HCT116 (cell line): ENCODE measurements around the gene KIAA1614. TPM values are rescaled to one million over a fixed set of nuclear protein-coding genes. Genes with fewer than 3 reads are reported as not detected.
A peak's percentile ranks its signal among the peaks of the same experiment; 100 is the strongest.

Experiments
- ATAC-seq: fragments of 200-7000 bp; cut with Tn5 transposase; 2 replicates; pipeline ENCODE4 v1.9.1; 2020; ENCODE audit warnings: mild to moderate bottlenecking, moderate library complexity
- BruUV-seq: library from RNA; stranded (reverse); fragments of 400-500 nt; replicated peaks from 2 replicates; lab custom pipeline; 2021; lab: Mats Ljungman, UMichigan
- CTCF ChIA-PET: fragments of 300-600 bp; sonication (Branson Sonifier 250); formaldehyde crosslinking; loops from one replicate; lab custom pipeline; 2021; ENCODE audit warnings: antibody characterized with exemption; lab: Charles Lee
- POLR2A ChIA-PET: fragments of 300-600, 350-600 bp; sonication (Branson Sonifier 250); formaldehyde crosslinking; loops from one replicate; lab custom pipeline; 2021; ENCODE audit warnings: antibody characterized with exemption; lab: Charles Lee
- RAD21 ChIA-PET, 2 experiments: fragments of 300-600 bp; sonication (Branson Sonifier 250); formaldehyde crosslinking; loops; one replicate each; lab custom pipeline; 2023; ENCODE audit warnings: low total read pairs in 2 of 2; ENCODE audit not compliant: uncharacterized antibody in 2 of 2, unreplicated experiment in 2 of 2, low non-redundant PET in 1 of 2; lab: Charles Lee
- DNase-seq: peaks from one replicate; pipeline ENCODE4 v3.0.0-alpha.2; 2010; ENCODE audit warnings: low read depth, low spot score
- H2AFZ ChIP-seq: fragments of 200-600 bp; shearing (Covaris generic), sonication (generic); 2 replicates; pipeline ENCODE4 v1.6.1; 2017; ENCODE audit warnings: low read depth, mixed run types, mixed read lengths, antibody characterized with exemption, low read length; ENCODE audit not compliant: poor library complexity, severe bottlenecking
- H3K27ac ChIP-seq: 2 replicates; pipeline ENCODE4 v1.5.1; 2012; ENCODE audit warnings: low read depth, low read length
- H3K27me3 ChIP-seq: fragments of 200-600 bp; sonication (generic); 2 replicates; pipeline ENCODE4 v1.6.1; 2016; ENCODE audit warnings: mixed run types, low read length, mixed read lengths; ENCODE audit not compliant: insufficient read depth
- H3K36me3 ChIP-seq, 2 experiments: fragments of 200-500 bp in 1 of 2; fragments of 200-600 bp in 1 of 2; sonication (Bioruptor generic) in 1 of 2; sonication (generic) in 1 of 2; 2 replicates each; pipeline versions ENCODE4 v1.5.1 to v1.6.1; 2014 to 2016; ENCODE audit warnings: low read length in 2 of 2, inconsistent platforms in 1 of 2, mixed read lengths in 1 of 2, mixed run types in 1 of 2; ENCODE audit not compliant: insufficient read depth in 2 of 2, control insufficient read depth in 1 of 2
- H3K4me1 ChIP-seq, 2 experiments: fragments of 200-600 bp in 1 of 2; sonication (generic) in 1 of 2; 2 replicates each; pipeline versions ENCODE4 v1.5.1 to v1.6.1; 2012 to 2017; ENCODE audit warnings: low read length in 2 of 2, inconsistent platforms in 1 of 2, mild to moderate bottlenecking in 1 of 2, mixed read lengths in 1 of 2, mixed run types in 1 of 2, moderate library complexity in 1 of 2; ENCODE audit not compliant: insufficient read depth in 2 of 2, control insufficient read depth in 1 of 2
- H3K4me2 ChIP-seq: fragments of 200-600 bp; sonication (generic); 2 replicates; pipeline ENCODE4 v1.6.1; 2017; ENCODE audit warnings: mixed run types, low read length, mixed read lengths
- H3K4me3 ChIP-seq, 2 experiments: fragments of 200-600 bp in 1 of 2; sonication (generic) in 1 of 2; replicated peaks in 1 of 2; 2 replicates each; pipeline ENCODE4 v1.5.1; 2011 to 2016; ENCODE audit warnings: low read length in 2 of 2, control low read depth in 1 of 2, low read depth in 1 of 2, mild to moderate bottlenecking in 1 of 2, mixed read lengths in 1 of 2, mixed run types in 1 of 2
- H3K79me2 ChIP-seq: fragments of 200-600 bp; sonication (generic); 2 replicates; pipeline ENCODE4 v1.6.1; 2017; ENCODE audit warnings: mild to moderate bottlenecking, mixed run types, low read length, moderate library complexity, mixed read lengths; ENCODE audit not compliant: insufficient read depth
- H3K9ac ChIP-seq: fragments of 200-600 bp; sonication (generic); 2 replicates; pipeline ENCODE4 v1.6.1; 2016; ENCODE audit warnings: low read length, mixed read lengths
- H3K9me2 ChIP-seq: fragments of 200-600 bp; sonication (generic), shearing (Covaris generic); 2 replicates; pipeline ENCODE4 v1.6.1; 2017; ENCODE audit warnings: mixed run types, mild to moderate bottlenecking, moderate library complexity; ENCODE audit not compliant: insufficient read depth
- H3K9me3 ChIP-seq, 2 experiments: fragments of 200-500 bp in 1 of 2; fragments of 200-600 bp in 1 of 2; sonication (Bioruptor generic) in 1 of 2; sonication (generic) in 1 of 2; 2 replicates each; pipeline ENCODE4 v1.6.1; 2014 to 2017; ENCODE audit warnings: low read length in 2 of 2, mixed read lengths in 2 of 2, inconsistent platforms in 1 of 2, low read depth in 1 of 2, mild to moderate bottlenecking in 1 of 2, mixed run types in 1 of 2, moderate library complexity in 1 of 2; ENCODE audit not compliant: control insufficient read depth in 1 of 2, insufficient read depth in 1 of 2
- H4K20me1 ChIP-seq: fragments of 200-600 bp; sonication (generic), shearing (Covaris generic); 2 replicates; pipeline ENCODE4 v1.6.1; 2017; ENCODE audit warnings: mixed run types, mild to moderate bottlenecking, moderate library complexity; ENCODE audit not compliant: insufficient read depth
- ATF3 ChIP-seq: IDR thresholded peaks from 2 replicates; pipeline ENCODE4 v1.6.1; 2012
- CTCF ChIP-seq, 3 experiments: fragments of 200-600 bp in 1 of 3; sonication (generic) in 1 of 3; IDR thresholded peaks in 2 of 3; conservative IDR thresholded peaks in 1 of 3; 2 replicates each; pipeline ENCODE4 v1.5.1; 2012 to 2017; ENCODE audit warnings: low read depth in 2 of 3, low read length in 2 of 3, antibody characterized with exemption in 1 of 3, borderline replicate concordance in 1 of 3, control low read depth in 1 of 3, mild to moderate bottlenecking in 1 of 3, mixed read lengths in 1 of 3, mixed run types in 1 of 3, moderate library complexity in 1 of 3; ENCODE audit not compliant: insufficient read depth in 1 of 3
- EGR1 ChIP-seq: IDR thresholded peaks from 2 replicates; pipeline ENCODE4 v1.6.1; 2012; ENCODE audit warnings: low read depth
- ELF1 ChIP-seq: IDR thresholded peaks from 2 replicates; pipeline ENCODE4 v1.6.1; 2012; ENCODE audit warnings: low read depth, borderline replicate concordance
- EZH2phosphoT487 ChIP-seq: fragments of 200-600 bp; IDR thresholded peaks from 2 replicates; pipeline ENCODE4 v1.6.1; 2018; ENCODE audit warnings: antibody characterized with exemption, borderline replicate concordance
- FOSL1 ChIP-seq: IDR thresholded peaks from 2 replicates; pipeline ENCODE4 v1.6.1; 2012; ENCODE audit warnings: low read depth
- POLR2A ChIP-seq: IDR thresholded peaks from 2 replicates; pipeline ENCODE4 v1.7.0; 2011; ENCODE audit warnings: borderline replicate concordance; ENCODE audit not compliant: insufficient read depth, insufficient read length; ENCODE audit errors: extremely low read depth
- POLR2AphosphoS5 ChIP-seq: IDR thresholded peaks from 2 replicates; pipeline ENCODE4 v1.6.1; 2011; ENCODE audit warnings: mild to moderate bottlenecking, low read depth, low read length, moderate library complexity
- RAD21 ChIP-seq: IDR thresholded peaks from 2 replicates; pipeline ENCODE4 v1.6.1; 2012; ENCODE audit warnings: low read depth, mild to moderate bottlenecking
- SIN3A ChIP-seq: IDR thresholded peaks from 2 replicates; pipeline ENCODE4 v1.6.1; 2012; ENCODE audit warnings: low read depth
- SRF ChIP-seq: IDR thresholded peaks from 2 replicates; pipeline ENCODE4 v1.6.1; 2012; ENCODE audit warnings: low read depth
- TCF7L2 ChIP-seq: IDR thresholded peaks from 2 replicates; pipeline ENCODE4 v1.7.0; 2011; ENCODE audit warnings: borderline replicate concordance, inconsistent platforms; ENCODE audit not compliant: insufficient read depth, insufficient read length; ENCODE audit errors: extremely low read depth
- ZNF274 ChIP-seq: fragments of 200-500 bp; sonication (Bioruptor generic); IDR thresholded peaks from 2 replicates; pipeline ENCODE4 v1.6.1; 2014; ENCODE audit warnings: mild to moderate bottlenecking, low read depth, low read length, inconsistent platforms
- intact Hi-C: fragments of 100-400 bp; cut with micrococcal nuclease; formaldehyde crosslinking; loops from 2 replicates; pipeline ENCODE4 v1.10.0; 2022
- total RNA-seq: library from RNA; stranded (reverse); gene quantifications from one replicate; pipeline ENCODE4 v1.2.1, GENCODE V29; 2021; ENCODE audit not compliant: unreplicated experiment
- TF ChIP-seq, protein P1 (sequence below): IDR thresholded peaks from 2 replicates; pipeline ENCODE4 v1.6.1; 2011; ENCODE audit warnings: mild to moderate bottlenecking, low read length, moderate library complexity; ENCODE audit not compliant: insufficient replicate concordance; ENCODE audit errors: extremely low read depth

The KIAA1614 gene
- total RNA-seq, 1 experiment from 2014 or later = 0.25 TPM

DNA sequence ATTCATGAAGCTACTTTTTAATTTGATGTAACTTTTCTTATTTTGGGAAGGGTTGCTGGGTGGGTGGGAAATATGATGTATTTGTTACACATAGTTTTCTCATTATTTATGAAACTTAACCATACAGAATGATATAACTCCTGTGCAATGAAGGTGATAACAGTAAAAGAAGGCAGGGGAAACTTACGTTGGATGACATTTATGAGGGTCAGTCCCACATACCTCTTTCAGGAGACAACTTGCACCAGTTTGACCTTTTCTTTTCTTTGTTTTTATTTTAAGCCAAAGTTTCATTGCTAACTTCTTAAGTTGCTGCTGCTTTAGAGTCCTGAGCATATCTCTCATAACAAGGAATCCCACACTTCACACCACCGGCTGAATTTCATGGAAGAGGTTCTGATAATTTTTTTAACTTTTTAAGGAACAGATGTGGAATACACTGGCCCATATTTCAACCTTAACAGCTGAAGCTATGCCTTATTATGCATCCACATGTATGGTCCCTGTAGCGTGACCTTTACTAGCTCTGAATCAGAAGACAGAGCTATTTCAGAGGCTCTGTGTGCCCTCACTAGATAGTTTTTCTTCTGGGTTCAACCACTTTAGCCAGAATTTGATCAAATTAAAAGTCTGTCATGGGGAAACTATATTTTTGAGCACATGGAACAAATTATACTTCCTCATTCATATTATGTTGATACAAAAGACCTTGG is 28.0 kb upstream of the KIAA1614 start:
- RAD21 ChIA-PET = interaction anchor here in 1 of 2 experiments (0.7 kb wide), 1 partner anchor 258 kb away, joined by 3 read pairs; no protein-coding TSS in a partner anchor

More for the DNA sequence above, 28.0 kb upstream of the KIAA1614 start:
- no peak overlapping the region for H3K27ac ChIP-seq
- CTCF ChIA-PET = interaction anchor here (0.6 to 1.1 kb wide), 2 partner anchors 36 to 275 kb away, joined by 4 read pairs; no protein-coding TSS in a partner anchor
- intact Hi-C loops = loop anchor here (10.0 kb wide), 1 partner anchor 540 kb away; no protein-coding TSS in a partner anchor
- no peak overlapping the region for H3K4me2 ChIP-seq
- H3K9ac ChIP-seq = no peak overlapping the region
- H3K4me1 ChIP-seq = peaks cover 0 to 4% of the 10 kb centered on the region in 2 experiments; a peak in 1 of 4 replicates
- no peak overlapping the region for H2AFZ ChIP-seq
- H3K9me2 ChIP-seq = no peaks in the 10 kb centered on the region
- H4K20me1 ChIP-seq = no peaks in the 10 kb centered on the region
- H3K4me3 ChIP-seq = no peak overlapping the region
- no peaks in the 10 kb centered on the region for H3K9me3 ChIP-seq
- no peaks in the 10 kb centered on the region for H3K36me3 ChIP-seq
- DNase-seq = no peak
- no peaks in the 10 kb centered on the region for H3K79me2 ChIP-seq
- no peak for TF ChIP-seq POLR2A
- no peak for TF ChIP-seq CTCF (IDR thresholded peaks at IDR 0.05 in 2 of 3, conservative IDR thresholded peaks at IDR 0.05 in 1 of 3; ENCODE audit: borderline replicate concordance in 1 of 3, insufficient read depth in 1 of 3, low read depth in 2 of 3, low read length in 2 of 3)
- no peak for TF ChIP-seq ATF3
- no peak for TF ChIP-seq RAD21
- TF ChIP-seq, protein P1, sequence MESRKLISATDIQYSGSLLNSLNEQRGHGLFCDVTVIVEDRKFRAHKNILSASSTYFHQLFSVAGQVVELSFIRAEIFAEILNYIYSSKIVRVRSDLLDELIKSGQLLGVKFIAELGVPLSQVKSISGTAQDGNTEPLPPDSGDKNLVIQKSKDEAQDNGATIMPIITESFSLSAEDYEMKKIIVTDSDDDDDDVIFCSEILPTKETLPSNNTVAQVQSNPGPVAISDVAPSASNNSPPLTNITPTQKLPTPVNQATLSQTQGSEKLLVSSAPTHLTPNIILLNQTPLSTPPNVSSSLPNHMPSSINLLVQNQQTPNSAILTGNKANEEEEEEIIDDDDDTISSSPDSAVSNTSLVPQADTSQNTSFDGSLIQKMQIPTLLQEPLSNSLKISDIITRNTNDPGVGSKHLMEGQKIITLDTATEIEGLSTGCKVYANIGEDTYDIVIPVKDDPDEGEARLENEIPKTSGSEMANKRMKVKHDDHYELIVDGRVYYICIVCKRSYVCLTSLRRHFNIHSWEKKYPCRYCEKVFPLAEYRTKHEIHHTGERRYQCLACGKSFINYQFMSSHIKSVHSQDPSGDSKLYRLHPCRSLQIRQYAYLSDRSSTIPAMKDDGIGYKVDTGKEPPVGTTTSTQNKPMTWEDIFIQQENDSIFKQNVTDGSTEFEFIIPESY = no peak
- no peak for TF ChIP-seq FOSL1
- TF ChIP-seq EGR1 = no peak
- TF ChIP-seq EZH2phosphoT487 = no peak
- TF ChIP-seq SIN3A = no peak
- no peak for TF ChIP-seq ZNF274
- no peak for TF ChIP-seq ELF1
- no peak for TF ChIP-seq TCF7L2
- TF ChIP-seq POLR2AphosphoS5 = no peak
- no peak for TF ChIP-seq SRF
- POLR2A ChIA-PET = no interaction called here
- no peak for ATAC-seq
- BruUV-seq = TSS peak; percentile 15
- H3K27me3 ChIP-seq = no peaks in the 10 kb centered on the region
